ENCODE data around the gene DDX55.

DDX55 gene

GRCh38 chr12:123614531-123614930, 12.6 kb downstream of the DDX55 start:
- DNase-seq: no peak

- no peak for DNase-seq
Observed at GRCh38 chr12:123617144-123617543, 15.2 kb downstream of the DDX55 start.

GRCh38 chr12:123617580-123617979, 15.7 kb downstream of the DDX55 start:
- no peak for DNase-seq

- DNase-seq: peak; percentile 3 to 66
Observed at GRCh38 chr12:123621101-123621500, 19.2 kb downstream of the DDX55 start.

- DNase-seq: no peak
Observed at GRCh38 chr12:123621619-123622530, 20.0 kb downstream of the DDX55 start.

- DNase-seq: peak; percentile 91 to 94
Observed at GRCh38 chr12:123633379-123634141, 31.7 kb downstream of the DDX55 start, which contains the start of the genes EIF2B1 and GTF2H3. Gene EIF2B1, minus strand, starts transcription at chr12:123633686. Its CDS starts 129 bp downstream, at chr12:123633557. Gene GTF2H3, plus strand, starts transcription at chr12:123633829. Its CDS starts 31 bp downstream, at chr12:123633860.

- no peak for DNase-seq
Observed at GRCh38 chr12:123634142-123634561, 32.3 kb downstream of the DDX55 start.

- no peak for DNase-seq
Observed at GRCh38 chr12:123643911-123644310, 42.0 kb downstream of the DDX55 start.

GRCh38 chr12:123645380-123645779, 43.5 kb downstream of the DDX55 start:
- no peak for DNase-seq

GRCh38 chr12:123645878-123646277, 44.0 kb downstream of the DDX55 start:
- DNase-seq: no peak

GRCh38 chr12:123648401-123648800, 46.5 kb downstream of the DDX55 start:
- no peak for DNase-seq

GRCh38 chr12:123654129-123654701, 52.3 kb downstream of the DDX55 start:
- DNase-seq: no peak

GRCh38 chr12:123655420-123655819, 53.5 kb downstream of the DDX55 start:
- DNase-seq: no peak

- no peak for DNase-seq
Observed at GRCh38 chr12:123656392-123656791, 54.5 kb downstream of the DDX55 start.

GRCh38 chr12:123657211-123657610, 55.3 kb downstream of the DDX55 start:
- DNase-seq: no peak

- DNase-seq: no peak
Observed at GRCh38 chr12:123659996-123660727, 58.3 kb downstream of the DDX55 start.

GRCh38 chr12:123667771-123668170, 65.9 kb downstream of the DDX55 start:
- no peak for DNase-seq

Data from NCI-H524 (cell line).